ENCODE measurements around the gene LRP11. TPM values are rescaled to one million over a fixed set of nuclear protein-coding genes. Genes with fewer than 3 reads are reported as not detected.

LRP11 gene
- total RNA-seq, 1 donor from 2014 or later = 17.8 TPM

GRCh38 chr6:149899926-149900619, 35.9 kb upstream of the LRP11 start:
- TF ChIP-seq, protein P1, sequence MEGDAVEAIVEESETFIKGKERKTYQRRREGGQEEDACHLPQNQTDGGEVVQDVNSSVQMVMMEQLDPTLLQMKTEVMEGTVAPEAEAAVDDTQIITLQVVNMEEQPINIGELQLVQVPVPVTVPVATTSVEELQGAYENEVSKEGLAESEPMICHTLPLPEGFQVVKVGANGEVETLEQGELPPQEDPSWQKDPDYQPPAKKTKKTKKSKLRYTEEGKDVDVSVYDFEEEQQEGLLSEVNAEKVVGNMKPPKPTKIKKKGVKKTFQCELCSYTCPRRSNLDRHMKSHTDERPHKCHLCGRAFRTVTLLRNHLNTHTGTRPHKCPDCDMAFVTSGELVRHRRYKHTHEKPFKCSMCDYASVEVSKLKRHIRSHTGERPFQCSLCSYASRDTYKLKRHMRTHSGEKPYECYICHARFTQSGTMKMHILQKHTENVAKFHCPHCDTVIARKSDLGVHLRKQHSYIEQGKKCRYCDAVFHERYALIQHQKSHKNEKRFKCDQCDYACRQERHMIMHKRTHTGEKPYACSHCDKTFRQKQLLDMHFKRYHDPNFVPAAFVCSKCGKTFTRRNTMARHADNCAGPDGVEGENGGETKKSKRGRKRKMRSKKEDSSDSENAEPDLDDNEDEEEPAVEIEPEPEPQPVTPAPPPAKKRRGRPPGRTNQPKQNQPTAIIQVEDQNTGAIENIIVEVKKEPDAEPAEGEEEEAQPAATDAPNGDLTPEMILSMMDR (IDR thresholded peaks at IDR 0.05; ENCODE audit: unreplicated experiment) = no peak
- peaks cover 71% of the 10 kb centered on the region for H3K27me3 Mint-ChIP-seq (ENCODE audit: low read depth)
- H3K4me1 Mint-ChIP-seq = peaks cover 5% of the 10 kb centered on the region
- H3K27ac Mint-ChIP-seq = no peak overlapping the region
- H3K36me3 Mint-ChIP-seq = no peaks in the 10 kb centered on the region
- no peak overlapping the region for H3K4me3 Mint-ChIP-seq
- H3K9me3 Mint-ChIP-seq = no peaks in the 10 kb centered on the region
- DNase-seq (ENCODE audit: low spot score in 2 of 2, unreplicated experiment in 2 of 2) = no peak

GRCh38 chr6:149899486-149899885, 35.3 kb upstream of the LRP11 start:
- H3K27ac Mint-ChIP-seq = no peak overlapping the region
- H3K36me3 Mint-ChIP-seq = no peaks in the 10 kb centered on the region
- no peaks in the 10 kb centered on the region for H3K9me3 Mint-ChIP-seq
- H3K4me3 Mint-ChIP-seq = no peak overlapping the region
- DNase-seq (ENCODE audit: low spot score in 2 of 2, unreplicated experiment in 2 of 2) = no peak
- peaks cover 71% of the 10 kb centered on the region for H3K27me3 Mint-ChIP-seq (ENCODE audit: low read depth)
- H3K4me1 Mint-ChIP-seq = peaks cover 5% of the 10 kb centered on the region
- TF ChIP-seq, protein P1 (IDR thresholded peaks at IDR 0.05; ENCODE audit: unreplicated experiment) = no peak

DNA sequence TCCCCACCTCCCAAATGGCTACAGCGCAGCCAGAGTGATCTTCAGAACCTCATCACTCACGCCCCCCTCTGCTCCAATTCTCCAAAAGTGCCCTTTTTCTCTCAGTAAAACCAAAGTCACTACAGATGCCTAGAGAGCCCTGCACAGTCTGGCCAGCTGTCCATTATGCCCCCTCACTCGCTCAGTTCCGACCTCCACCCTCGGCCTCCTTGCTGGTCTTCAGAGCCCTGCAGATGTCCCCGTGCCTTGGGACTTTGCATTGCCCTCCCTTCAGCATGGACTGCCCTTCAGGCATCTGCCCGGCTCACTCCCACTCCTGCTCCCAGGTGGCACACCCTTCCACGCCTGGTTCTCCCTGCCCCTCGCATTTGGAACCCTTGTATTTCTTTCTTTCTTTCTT, 34.8 kb upstream of the LRP11 start:
- H3K4me3 Mint-ChIP-seq = no peak overlapping the region
- no peaks in the 10 kb centered on the region for H3K36me3 Mint-ChIP-seq
- TF ChIP-seq, protein P1 (IDR thresholded peaks at IDR 0.05; ENCODE audit: unreplicated experiment) = no peak
- peaks cover 72% of the 10 kb centered on the region for H3K27me3 Mint-ChIP-seq (ENCODE audit: low read depth)
- DNase-seq (ENCODE audit: low spot score in 2 of 2, unreplicated experiment in 2 of 2) = no peak
- no peak overlapping the region for H3K27ac Mint-ChIP-seq
- H3K4me1 Mint-ChIP-seq = peaks cover 5% of the 10 kb centered on the region
- no peaks in the 10 kb centered on the region for H3K9me3 Mint-ChIP-seq

DNA sequence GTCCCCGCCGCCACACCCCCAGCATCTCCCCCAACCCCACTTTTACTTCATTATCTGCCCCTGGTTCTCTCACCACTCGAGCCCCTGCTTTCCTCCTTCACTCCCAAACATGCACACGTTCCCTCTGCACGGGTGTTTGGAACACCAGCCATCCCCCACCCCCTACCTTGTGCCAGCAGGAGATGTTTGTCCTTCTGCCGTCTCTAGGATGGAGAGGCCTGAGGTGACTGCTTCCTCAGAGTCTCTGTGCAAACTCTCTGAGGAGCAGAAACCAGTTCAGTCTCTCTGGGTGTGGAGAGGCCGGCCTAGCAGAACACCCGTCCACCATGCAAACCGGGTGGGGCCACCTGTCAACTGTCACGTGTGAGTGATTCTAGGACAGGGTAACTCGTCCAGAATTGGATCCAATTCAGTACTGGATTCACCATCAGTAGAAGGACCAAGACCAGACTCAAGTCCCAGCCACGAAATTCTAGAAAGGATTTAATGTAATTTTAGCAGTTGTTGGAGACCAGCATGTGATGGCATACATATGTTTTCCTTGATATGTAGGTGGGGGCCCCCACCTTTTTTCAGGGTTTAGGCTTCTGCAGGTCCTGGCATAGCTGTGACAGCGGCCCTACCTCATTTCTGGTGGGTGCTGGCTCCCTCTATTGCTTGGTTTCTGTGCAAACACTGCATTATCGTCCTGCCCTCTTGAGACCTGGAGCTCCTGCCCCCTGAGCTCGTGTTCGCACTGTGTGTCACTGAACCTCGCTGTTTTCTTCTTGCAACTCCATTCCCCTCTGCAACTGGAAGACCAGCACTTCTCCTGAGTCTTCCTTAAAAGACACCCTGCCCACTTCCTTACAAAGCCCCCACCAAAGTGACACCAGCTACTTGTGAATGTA, 33.9 kb upstream of the LRP11 start, which contains the start of gene RAET1E:
Gene RAET1E (minus strand): TSS at position 259 of the 890 bp plus-strand sequence. CDS start 7,212 bp downstream, outside the sequence.
- no peaks in the 10 kb centered on the region for H3K36me3 Mint-ChIP-seq
- H3K4me3 Mint-ChIP-seq = no peak within 1 kb of the TSS
- H3K4me1 Mint-ChIP-seq = peaks cover 5% of the 10 kb centered on the region
- DNase-seq (ENCODE audit: low spot score in 2 of 2, unreplicated experiment in 2 of 2) = no peak
- no peak within 1 kb of the TSS for H3K27ac Mint-ChIP-seq
- H3K27me3 Mint-ChIP-seq (ENCODE audit: low read depth) = peaks cover 73% of the 10 kb centered on the region
- H3K9me3 Mint-ChIP-seq = no peaks in the 10 kb centered on the region
- TF ChIP-seq, protein P1 (IDR thresholded peaks at IDR 0.05; ENCODE audit: unreplicated experiment) = no peak

- peaks cover 5% of the 10 kb centered on the region for H3K4me1 Mint-ChIP-seq
- TF ChIP-seq, protein P1 (IDR thresholded peaks at IDR 0.05; ENCODE audit: unreplicated experiment) = no peak
- H3K27ac Mint-ChIP-seq = no peak overlapping the region
- H3K27me3 Mint-ChIP-seq (ENCODE audit: low read depth) = peaks cover 75% of the 10 kb centered on the region
- no peaks in the 10 kb centered on the region for H3K36me3 Mint-ChIP-seq
- no peak for DNase-seq (ENCODE audit: low spot score in 2 of 2, unreplicated experiment in 2 of 2)
- no peaks in the 10 kb centered on the region for H3K9me3 Mint-ChIP-seq
- H3K4me3 Mint-ChIP-seq = no peak overlapping the region
These were observed 33.0 kb upstream of the LRP11 start for GRCh38 chr6:149897015-149897697.
